HuH-7.5 (cell line): ENCODE measurements around the gene NAV2.

Experiments
- DNase-seq: peaks from one replicate; pipeline ENCODE4 v3.0.0; 2011; ENCODE audit warnings: low spot score

NAV2 gene

GRCh38 chr11:19712281-19713195 lies at the start of gene NAV2:
NAV2 (plus strand) TSS chr11:19712837; CDS start chr11:19713696, 859 bp downstream.
- peak; percentile 73 for DNase-seq

- DNase-seq = no peak
These were observed 49.4 kb upstream of the NAV2 start for GRCh38 chr11:19663206-19663605.

GRCh38 chr11:19664886-19665548 lies 47.6 kb upstream of the NAV2 start:
- DNase-seq = no peak

DNA sequence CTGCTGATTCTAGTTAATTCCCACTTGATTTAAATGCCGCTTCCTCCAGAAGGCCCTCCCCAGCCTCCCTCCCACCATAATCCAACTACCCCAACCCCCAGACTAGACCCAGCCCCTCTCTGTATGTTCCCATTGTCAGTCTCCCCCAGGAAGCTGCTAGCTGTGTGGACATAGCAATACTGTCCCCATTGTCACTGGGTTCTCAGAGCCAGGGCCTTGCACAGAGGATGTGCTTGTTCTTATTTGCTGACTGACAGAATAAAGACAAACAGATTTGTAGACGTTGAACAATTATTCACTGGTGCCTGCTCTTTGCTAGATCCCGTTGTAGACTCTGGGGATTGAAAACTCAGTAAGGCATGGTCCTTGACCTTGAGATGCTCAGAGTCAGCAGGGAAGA lies 45.7 kb upstream of the NAV2 start:
- no peak for DNase-seq

DNA sequence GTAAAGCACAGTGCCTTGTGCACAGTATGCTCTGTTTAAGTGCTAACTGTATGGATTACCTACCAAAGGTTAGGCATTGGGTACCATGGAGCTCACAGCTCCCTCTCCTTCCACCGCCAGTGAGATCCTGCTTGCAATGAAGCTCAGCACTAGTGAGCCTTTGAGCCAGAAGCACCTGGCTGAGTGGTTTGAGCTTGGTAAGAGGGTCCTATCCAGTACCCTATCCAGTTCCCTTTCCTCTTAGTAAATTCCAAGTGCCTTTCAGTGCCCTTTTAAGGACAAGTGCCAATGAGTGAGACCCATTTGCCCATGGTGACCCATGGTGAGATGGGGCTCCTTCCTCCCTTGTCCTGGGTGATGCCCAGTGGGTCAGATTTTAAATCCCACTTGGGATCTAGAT lies 43.1 kb upstream of the NAV2 start:
- DNase-seq = no peak

DNA sequence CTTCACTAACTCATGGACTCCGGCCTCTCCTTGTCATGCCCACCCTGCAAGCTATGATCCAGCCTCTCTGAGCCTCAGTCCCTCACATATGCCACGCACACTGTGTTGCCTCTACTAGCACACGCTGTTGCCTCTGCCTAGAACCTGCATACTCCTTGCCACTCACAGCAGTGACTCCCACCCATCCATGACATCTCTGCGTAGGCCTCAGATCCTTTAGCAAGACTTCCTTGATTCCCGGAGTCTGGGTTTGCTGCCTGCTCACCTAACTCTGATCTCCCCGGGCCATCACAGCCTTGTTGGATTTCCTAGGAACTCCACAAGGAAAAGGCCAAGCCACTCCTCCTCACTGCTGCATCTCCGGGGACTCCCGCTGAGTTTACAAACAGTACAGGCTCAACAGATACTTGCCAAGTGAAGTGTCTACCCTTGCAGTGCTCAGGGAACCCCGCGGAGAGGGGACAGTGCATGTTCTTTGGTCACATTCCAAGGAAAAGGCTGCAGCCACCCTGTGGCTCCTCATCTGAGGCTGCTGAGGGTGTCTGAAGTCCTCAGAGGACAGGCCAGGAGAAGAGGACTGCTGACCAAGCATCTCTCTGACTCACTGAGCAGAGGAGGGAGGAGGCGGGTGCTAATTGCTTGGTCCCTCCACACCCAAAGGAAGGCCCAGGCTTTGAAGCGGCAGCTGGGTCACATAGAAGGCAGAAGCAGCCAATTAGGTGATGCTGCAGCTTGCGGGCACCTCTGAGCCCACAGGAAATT lies 42.4 kb upstream of the NAV2 start:
- no peak for DNase-seq

DNA sequence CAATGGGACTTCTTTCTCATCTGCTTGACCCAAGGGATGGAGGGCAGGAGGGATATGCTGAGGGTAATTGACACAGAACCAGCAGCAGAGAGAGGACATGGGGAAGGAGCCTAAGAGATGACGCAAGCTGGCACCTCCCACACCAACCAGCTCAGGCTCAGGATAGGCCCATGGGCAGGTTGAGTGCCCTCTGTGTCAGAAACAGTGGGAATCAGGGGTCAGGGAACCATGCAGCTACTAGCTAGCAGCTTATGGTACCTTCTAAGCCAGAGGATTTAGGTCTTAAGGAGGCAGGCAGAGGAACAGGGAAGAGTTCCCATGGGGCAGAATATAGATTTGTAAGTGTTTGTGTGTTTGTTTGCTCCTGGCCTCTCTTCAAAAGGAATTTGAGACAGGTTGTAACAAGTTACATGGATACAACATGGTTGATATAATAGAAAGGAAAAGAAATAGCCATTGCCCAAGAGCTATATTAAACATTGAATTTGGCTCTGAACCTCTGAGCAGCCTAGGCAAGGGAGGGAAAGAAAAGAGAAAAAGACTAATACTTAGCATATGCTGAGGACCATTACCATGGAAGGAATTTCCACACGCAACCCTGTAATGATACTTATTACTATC lies 39.9 kb upstream of the NAV2 start:
- DNase-seq = no peak

DNA sequence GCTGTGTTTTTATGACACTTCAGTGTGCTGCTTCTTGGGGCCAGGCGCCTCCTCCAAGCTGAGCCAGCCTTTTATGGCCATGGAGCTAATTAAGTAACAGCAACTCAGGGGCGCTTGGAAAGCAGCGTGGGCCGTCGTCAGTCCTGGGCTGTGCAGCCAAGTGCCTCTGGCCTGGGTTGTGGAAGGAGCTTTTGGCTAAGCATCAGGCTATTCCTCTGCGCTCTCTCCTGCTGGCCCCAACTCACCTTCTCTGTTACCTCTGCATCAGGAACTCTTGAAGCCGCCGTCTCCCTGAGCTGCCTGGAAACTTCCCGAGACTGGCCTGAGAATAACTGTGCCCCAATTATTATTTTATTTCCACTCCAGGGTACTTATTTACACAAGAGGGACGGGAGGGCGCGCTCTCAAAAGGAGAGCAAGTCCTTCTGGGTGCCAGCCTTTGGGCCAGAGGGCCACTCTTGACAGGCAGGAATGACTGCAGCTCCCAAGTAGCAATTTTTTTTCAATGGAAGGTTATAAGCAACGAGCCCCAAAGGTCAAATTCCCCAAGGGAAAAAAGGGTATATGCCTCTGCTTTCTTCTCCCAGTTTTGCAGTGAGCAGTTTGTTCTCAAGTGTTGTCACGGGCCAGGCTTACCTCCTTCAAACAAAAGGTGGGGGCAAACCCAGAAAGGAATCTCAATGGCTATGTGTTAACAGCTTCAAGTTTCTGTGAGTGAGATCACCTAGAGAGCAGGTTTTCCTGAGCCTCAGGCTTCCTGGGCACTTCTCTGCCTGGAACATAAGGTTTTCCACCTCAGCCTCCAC lies 38.5 kb upstream of the NAV2 start:
- no peak for DNase-seq

- no peak for DNase-seq
These were observed 37.8 kb upstream of the NAV2 start for GRCh38 chr11:19674836-19675235.

- no peak for DNase-seq
These were observed 37.2 kb upstream of the NAV2 start for GRCh38 chr11:19675397-19675796.

DNA sequence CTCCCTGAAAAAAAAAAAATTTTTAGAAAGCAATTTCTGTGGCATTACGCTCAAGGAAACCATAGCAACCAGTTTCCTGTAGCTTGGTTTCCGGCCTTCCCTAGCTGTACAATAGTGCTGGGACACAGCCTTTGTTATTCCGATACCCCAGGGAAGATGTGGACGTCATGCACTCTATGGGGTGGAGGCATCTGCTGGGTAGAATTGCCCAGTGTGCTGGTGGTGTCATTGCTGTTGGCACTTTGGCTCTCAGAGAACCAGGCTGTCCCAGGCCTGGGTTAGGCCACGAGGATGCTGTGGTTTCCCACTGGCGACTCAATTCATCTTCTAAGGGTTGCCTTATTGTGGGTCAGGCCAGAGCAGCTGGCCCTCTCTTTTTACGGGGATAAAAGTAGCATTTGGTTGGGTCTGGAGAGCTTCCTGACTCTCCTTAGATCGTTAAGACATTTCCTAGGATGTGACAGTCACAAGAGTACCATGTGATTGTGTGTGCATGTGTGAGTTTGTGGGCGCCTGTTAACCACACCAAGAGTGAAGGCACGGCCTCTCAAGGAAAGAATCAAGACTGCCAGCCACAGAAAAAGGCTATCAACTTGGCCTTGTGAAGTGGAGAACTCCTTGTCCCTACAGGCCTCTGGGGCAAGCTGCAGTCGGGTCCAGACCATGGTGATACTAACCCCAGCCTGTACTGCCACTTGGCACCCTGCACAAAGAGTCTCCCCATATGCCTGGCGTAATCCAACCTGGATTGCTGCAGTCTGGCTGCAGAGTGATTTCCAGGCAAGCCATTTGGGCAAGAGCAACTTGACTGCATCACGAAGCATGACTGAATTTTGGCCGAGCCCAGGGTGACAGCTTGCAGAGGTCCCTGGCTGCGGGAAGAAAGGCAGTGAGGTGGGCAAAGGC lies 35.9 kb upstream of the NAV2 start:
- DNase-seq = no peak

DNA sequence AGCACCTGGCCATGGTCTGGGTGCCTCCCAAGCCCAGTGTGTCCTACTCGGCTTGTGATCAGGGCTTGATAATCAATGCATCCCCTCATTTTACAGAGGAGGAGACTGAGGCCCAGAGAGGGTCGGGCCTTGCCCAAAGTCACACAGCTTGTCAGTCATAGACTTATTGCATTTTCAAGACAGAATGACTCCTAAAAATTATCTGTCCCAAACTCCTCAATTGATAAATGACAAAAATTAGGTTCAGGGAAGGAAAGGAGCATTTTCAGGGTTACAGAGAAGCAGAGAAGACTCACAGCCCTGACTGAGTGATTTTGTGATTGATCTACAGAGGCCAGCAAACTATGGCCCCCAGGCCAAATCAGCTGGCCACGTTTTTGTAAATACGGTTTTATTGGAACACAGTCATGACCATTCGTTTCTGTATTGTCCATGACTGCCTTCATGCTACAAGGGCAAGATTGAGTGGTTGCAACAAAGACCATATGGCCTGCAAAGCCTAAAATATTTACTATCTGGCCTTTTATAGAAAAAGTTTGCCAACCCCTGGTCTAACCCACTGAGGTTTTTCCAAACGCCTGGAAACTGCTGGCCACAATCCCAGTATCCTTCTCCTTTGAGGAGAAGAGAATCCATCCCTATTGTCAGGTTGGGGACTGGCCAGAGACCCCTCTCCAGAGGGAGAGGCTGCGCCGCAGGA lies 35.1 kb upstream of the NAV2 start:
- no peak for DNase-seq

DNA sequence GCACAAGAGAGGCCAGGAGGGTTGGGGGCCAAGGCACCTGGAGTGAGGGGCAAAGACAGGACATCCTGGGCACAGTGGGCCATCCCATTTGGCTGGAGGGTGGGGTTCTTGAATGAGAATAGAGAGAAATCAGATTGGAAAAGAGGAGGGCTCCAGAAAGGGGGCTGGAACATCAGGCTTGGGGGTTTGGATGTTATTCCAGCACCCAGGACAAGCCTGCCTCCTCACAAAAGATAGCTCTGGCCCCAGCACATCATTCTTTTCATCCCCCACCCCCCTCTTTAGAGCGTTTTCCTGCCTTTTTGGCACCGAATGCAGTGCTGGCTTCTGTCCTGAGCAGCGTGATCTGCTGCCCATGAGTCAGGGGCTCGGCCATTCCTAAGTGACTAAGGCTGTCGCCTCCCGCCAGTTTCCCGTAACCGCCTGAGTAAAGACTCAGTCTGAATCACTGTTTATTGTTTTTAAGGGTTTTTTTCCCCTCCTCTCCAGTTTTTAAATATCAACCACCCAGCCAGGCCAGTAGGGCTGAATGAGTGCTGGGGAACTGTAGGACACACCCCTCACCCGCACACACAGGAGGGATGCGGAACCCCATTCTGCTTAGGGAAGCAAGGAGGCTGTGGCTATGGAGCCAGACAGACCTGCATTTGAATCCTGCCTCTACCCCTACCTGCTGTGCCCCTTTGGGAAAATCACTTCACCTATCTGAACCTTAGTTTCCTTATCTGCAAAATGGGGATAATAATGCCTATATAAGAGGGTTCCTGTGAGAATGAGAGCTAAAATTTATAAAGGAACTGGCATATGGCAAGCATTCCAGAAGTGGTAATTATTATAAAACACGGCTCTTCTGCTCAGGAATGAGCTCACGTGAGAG lies 32.4 kb upstream of the NAV2 start:
- DNase-seq = no peak

DNA sequence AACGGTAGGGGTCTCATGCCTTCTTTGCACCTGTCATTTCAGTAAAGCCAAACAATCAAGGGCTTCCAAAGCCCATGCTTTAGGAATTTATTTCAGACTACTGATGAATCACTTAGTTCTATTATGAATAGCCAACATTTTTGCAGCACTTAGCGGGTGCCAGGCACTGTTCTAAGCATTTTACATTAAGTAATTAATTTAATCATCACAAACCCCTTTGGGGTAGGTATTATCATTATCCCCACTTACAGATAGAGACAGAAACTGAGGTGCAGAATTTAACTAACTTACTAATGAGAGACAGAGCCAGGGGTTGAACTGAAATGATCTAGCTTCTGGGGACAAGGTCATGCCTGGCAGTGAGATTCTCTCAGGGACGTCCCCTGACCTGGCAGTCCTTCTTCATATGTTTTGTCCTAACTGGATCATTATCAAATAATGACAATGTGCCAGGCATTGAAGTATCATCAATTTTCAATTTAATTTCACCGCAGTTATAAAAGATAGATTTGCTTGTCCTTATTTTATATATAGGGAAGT lies 31.7 kb upstream of the NAV2 start:
- DNase-seq = no peak

DNA sequence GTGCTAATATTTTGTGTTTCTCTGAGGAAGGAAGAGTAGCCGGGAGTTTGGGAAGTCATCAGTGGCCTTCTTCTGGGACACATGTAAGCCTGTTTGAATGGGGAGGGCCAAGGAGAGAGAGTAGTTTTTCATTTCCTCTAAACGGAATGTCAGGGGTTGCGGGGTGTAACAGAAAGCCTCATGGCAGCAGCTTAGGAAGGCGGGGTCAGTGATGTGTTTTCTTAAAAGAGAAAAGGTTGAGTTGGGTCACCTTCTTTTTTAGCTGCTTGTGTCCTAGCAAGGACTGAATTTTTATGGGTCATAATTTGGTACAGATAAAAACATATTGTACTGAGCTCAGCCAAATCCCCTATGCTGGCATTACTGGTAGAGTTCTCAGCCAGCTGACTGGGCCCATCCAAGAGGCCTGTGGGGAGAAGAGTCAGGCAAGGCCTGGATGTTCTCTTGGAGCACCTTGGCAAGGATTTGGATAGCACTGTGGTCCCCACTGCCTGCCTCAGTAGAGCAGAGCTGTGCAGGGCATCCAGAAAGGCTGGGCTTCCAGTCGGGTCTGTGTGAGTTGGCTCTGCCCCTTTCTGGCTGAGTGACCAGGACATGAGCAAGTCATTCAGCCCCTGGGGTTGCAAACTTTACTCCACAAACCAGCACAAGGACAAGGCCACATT lies 29.4 kb upstream of the NAV2 start:
- no peak for DNase-seq

DNA sequence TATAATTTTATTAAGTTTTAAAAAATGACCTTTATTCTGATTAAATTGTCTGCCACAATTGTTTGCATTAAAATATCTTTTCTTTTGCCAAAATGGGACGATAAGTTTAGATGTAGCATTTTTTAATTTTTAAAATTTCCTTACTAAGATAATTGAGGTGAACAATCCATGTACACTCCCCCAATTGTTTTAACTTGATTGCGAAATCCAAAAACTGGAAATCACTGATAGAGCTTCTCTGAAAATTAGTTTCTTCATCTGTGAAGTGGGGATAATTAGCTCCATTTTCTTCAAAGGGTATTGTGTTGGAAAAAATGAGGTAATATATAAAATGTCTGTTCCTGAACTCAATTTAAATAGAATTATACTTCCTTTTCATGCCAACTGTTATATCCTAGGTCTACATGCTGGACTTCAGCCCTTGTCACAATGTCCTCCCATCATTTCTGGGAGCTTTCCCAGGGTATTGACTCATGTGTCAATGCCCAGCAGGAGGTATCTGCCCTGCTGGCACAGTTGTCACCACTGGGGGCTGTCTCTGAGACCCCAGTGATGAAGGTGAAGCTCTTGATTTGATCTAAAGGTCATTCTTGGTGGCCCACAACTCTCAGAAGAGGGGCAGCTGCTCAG lies 28.7 kb upstream of the NAV2 start:
- DNase-seq = no peak

DNA sequence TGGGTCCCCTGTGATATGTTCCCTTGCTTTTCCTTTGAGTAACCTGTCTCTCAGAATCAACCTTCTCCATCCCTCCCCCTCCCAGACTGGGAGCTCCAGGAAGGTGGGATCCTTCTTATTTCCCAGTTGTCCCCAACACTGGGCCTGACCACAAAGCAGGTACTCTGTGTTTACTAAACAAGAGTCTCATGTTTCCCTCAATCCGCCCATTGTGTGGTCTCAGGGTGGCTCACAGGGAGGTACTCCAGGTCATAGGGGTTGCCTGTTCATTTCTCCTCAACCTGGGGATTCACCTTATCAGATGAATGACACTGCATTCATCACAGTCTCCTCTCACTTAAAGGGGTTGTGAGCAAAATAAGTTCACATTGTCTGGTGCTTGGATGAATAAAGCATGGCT lies 26.4 kb upstream of the NAV2 start:
- no peak for DNase-seq
